CD14-positive monocyte (primary cell): ENCODE data around the gene COL4A2. TPM values are rescaled to one million over a fixed set of nuclear protein-coding genes. Genes with fewer than 3 reads are reported as not detected.
A peak's percentile ranks its signal among the peaks of the same experiment; 100 is the strongest.

ENCODE experiments used
- DNase-seq, 3 donors: peaks; one replicate each; pipeline ENCODE4 v3.0.0-alpha.2; 2011 to 2022
- H2AFZ ChIP-seq: 2 replicates; pipeline ENCODE4 v1.6.0; 2012; ENCODE audit warnings: mild to moderate bottlenecking, low read depth, low read length, inconsistent platforms; ENCODE audit not compliant: insufficient read depth, poor library complexity, severe bottlenecking
- H3K27ac ChIP-seq, 2 donors: 1 replicate in 1 of 2; 2 replicates in 1 of 2; pipeline ENCODE4 v1.5.1; 2012 to 2013; ENCODE audit warnings: low read length in 2 of 2, control low read depth in 1 of 2, inconsistent platforms in 1 of 2, low read depth in 1 of 2, mild to moderate bottlenecking in 1 of 2
- H3K27me3 ChIP-seq, 2 donors: one replicate each; pipeline versions ENCODE4 v1.6.0 to v1.6.1; 2011 to 2013; ENCODE audit warnings: low read length in 2 of 2; ENCODE audit not compliant: control insufficient read depth in 2 of 2, insufficient read depth in 2 of 2
- H3K36me3 ChIP-seq, 2 donors: replicated peaks in 1 of 2; 1 replicate in 1 of 2; 2 replicates in 1 of 2; pipeline versions ENCODE4 v1.5.1 to v1.6.1; 2012 to 2013; ENCODE audit warnings: low read length in 2 of 2, control low read depth in 1 of 2, inconsistent platforms in 1 of 2, mild to moderate bottlenecking in 1 of 2; ENCODE audit not compliant: insufficient read depth in 2 of 2, control insufficient read depth in 1 of 2
- H3K4me1 ChIP-seq, 2 donors: 1 replicate in 1 of 2; 2 replicates in 1 of 2; pipeline versions ENCODE4 v1.5.1 to v1.6.1; 2012 to 2013; ENCODE audit warnings: low read length in 2 of 2, control low read depth in 1 of 2, inconsistent platforms in 1 of 2, mild to moderate bottlenecking in 1 of 2, moderate library complexity in 1 of 2; ENCODE audit not compliant: insufficient read depth in 2 of 2, control insufficient read depth in 1 of 2
- H3K4me2 ChIP-seq: replicated peaks from 2 replicates; pipeline ENCODE3; 2012; ENCODE audit warnings: low read length, moderate library complexity, mild to moderate bottlenecking; ENCODE audit not compliant: poor library complexity, severe bottlenecking; ENCODE audit errors: extremely low read depth
- H3K4me3 ChIP-seq, 3 experiments: fragments of 200-600 bp in 1 of 3; sonication (generic) in 1 of 3; replicated peaks in 1 of 3; 1 replicate in 2 of 3; 2 replicates in 1 of 3; pipeline ENCODE4 v1.5.1; 2011 to 2013; ENCODE audit warnings: low read length in 3 of 3, mild to moderate bottlenecking in 3 of 3, control low read depth in 2 of 3, low read depth in 2 of 3, inconsistent platforms in 1 of 3, moderate library complexity in 1 of 3
- H3K79me2 ChIP-seq: 2 replicates; pipeline ENCODE4 v1.6.0; 2012; ENCODE audit warnings: mild to moderate bottlenecking, control low read depth, inconsistent platforms, low read length, moderate library complexity; ENCODE audit not compliant: insufficient read depth
- H3K9ac ChIP-seq: 2 replicates; pipeline ENCODE4 v1.6.0; 2017; ENCODE audit warnings: low read length, mild to moderate bottlenecking; ENCODE audit not compliant: insufficient read depth, poor library complexity, severe bottlenecking
- H3K9me3 ChIP-seq, 2 donors: replicated peaks in 1 of 2; 1 replicate in 1 of 2; 2 replicates in 1 of 2; pipeline versions ENCODE4 v1.5.1 to v1.6.1; 2012 to 2013; ENCODE audit warnings: low read length in 2 of 2, control low read depth in 1 of 2; ENCODE audit not compliant: control insufficient read depth in 1 of 2, insufficient read depth in 1 of 2
- H4K20me1 ChIP-seq: 2 replicates; pipeline ENCODE4 v1.6.0; 2012; ENCODE audit warnings: mild to moderate bottlenecking, low read length, control low read depth, moderate library complexity; ENCODE audit not compliant: insufficient read depth
- H3K27ac Mint-ChIP-seq, 7 donors: one replicate each; pipeline ENCODE4 v1.8.0; 2020; ENCODE audit warnings: mild to moderate bottlenecking in 7 of 7, mixed read lengths in 7 of 7, moderate library complexity in 6 of 7, inconsistent platforms in 2 of 7
- H3K27me3 Mint-ChIP-seq, 3 donors: one replicate each; pipeline ENCODE4 v1.8.0; 2021 to 2022; ENCODE audit warnings: low read depth in 3 of 3, mild to moderate bottlenecking in 3 of 3, mixed read lengths in 3 of 3, moderate library complexity in 3 of 3, inconsistent platforms in 1 of 3
- H3K36me3 Mint-ChIP-seq, 2 donors: one replicate each; pipeline ENCODE4 v1.8.0; 2020; ENCODE audit warnings: mixed read lengths in 2 of 2, inconsistent platforms in 1 of 2, mild to moderate bottlenecking in 1 of 2
- H3K4me1 Mint-ChIP-seq: one replicate; pipeline ENCODE4 v1.8.0; 2020; ENCODE audit warnings: mild to moderate bottlenecking, mixed read lengths
- H3K4me3 Mint-ChIP-seq, 2 donors: one replicate each; pipeline ENCODE4 v1.8.0; 2020; ENCODE audit warnings: mild to moderate bottlenecking in 2 of 2, mixed read lengths in 2 of 2, moderate library complexity in 1 of 2
- H3K9me3 Mint-ChIP-seq, 7 donors: one replicate each; pipeline ENCODE4 v1.8.0; 2020 to 2022; ENCODE audit warnings: mixed read lengths in 7 of 7, mild to moderate bottlenecking in 6 of 7, moderate library complexity in 6 of 7, inconsistent platforms in 2 of 7
- WGBS: methylation state at CpG from one replicate; pipeline ENCODE4 v1.1.5; 2013; ENCODE audit warnings: missing lambda C conversion rate; ENCODE audit not compliant: insufficient coverage; 5-methylcytosine and 5-hydroxymethylcytosine counted together
- intact Hi-C, 2 donors: fragments of 100-400 bp; cut with micrococcal nuclease; formaldehyde crosslinking; loops; one replicate each; pipeline versions ENCODE4 v1.15.0 to v1.15.1; 2023
- polyA plus RNA-seq, 3 donors: library from polyadenylated mRNA; depleted of rRNA in 1 of 3; unstranded in 2 of 3; stranded (reverse) in 1 of 3; fragments of 300-500 nt in 2 of 3; fragments of >200 nt in 1 of 3; fragmentation: Illumina TruSeq in 2 of 3; gene quantifications; 1 replicate in 2 of 3; 2 replicates in 1 of 3; pipeline ENCODE4 v1.2.3, GENCODE V29; 2012 to 2021
- TF ChIP-seq, protein P1 (sequence below): fragments of 200-600 bp; IDR thresholded peaks from one replicate; pipeline ENCODE4 v1.8.0; 2022; ENCODE audit warnings: antibody characterized with exemption, mild to moderate bottlenecking

COL4A2 gene
- polyA plus RNA-seq, 3 donors = not detected

DNA sequence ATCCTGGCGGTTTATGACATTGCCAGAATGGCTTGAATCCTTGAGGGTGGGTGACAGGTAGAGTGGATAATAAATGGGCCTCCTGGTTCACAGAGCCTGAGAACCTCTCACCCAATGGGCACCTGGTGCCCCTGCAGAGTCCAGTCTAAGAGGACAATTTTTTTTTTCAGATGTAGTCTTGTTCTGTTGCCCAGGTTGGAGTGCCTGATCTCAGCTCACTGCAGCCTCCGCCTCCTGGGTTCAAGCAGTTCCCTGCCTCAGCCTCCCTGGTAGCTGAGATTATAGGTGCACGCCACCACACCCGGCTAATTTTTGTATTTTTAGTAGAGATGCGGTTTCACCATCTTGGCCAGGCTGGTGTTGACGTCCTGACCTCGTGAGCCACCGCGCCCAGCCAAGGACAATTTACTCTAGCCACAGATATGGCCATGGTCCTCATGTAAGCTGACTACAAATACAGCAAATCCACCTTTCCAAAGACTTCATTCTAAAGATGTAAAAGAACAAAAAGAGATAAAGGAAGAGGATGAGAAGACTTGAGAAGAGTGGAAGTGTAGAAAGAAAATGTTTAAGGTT, 33.0 kb downstream of the COL4A2 start:
- Mint-ChIP-seq H3K27me3 (peaks cover 31 to 52% (median 33%) of the 10 kb centered on the region in 3 donors), H3K4me3 (peak overlapping the region in 1 of 2 donors; percentile 73), H3K9me3 (peaks cover 0 to 10% (median 2%) of the 10 kb centered on the region in 7 donors), H3K27ac (peak overlapping the region in 1 of 7 donors; percentile 61), H3K4me1 (peaks cover 19% of the 10 kb centered on the region), H3K36me3 (no peaks in the 10 kb centered on the region)
- intact Hi-C loops = no loop called here
- peaks cover 16 to 17% of the 10 kb centered on the region in 2 donors for H3K4me1 ChIP-seq
- H3K4me3 ChIP-seq = no peak overlapping the region
- no peak overlapping the region for H3K9ac ChIP-seq
- no peaks in the 10 kb centered on the region for H4K20me1 ChIP-seq
- TF ChIP-seq, protein P1, sequence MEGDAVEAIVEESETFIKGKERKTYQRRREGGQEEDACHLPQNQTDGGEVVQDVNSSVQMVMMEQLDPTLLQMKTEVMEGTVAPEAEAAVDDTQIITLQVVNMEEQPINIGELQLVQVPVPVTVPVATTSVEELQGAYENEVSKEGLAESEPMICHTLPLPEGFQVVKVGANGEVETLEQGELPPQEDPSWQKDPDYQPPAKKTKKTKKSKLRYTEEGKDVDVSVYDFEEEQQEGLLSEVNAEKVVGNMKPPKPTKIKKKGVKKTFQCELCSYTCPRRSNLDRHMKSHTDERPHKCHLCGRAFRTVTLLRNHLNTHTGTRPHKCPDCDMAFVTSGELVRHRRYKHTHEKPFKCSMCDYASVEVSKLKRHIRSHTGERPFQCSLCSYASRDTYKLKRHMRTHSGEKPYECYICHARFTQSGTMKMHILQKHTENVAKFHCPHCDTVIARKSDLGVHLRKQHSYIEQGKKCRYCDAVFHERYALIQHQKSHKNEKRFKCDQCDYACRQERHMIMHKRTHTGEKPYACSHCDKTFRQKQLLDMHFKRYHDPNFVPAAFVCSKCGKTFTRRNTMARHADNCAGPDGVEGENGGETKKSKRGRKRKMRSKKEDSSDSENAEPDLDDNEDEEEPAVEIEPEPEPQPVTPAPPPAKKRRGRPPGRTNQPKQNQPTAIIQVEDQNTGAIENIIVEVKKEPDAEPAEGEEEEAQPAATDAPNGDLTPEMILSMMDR = no peak
- no peak overlapping the region for H2AFZ ChIP-seq
- no peaks in the 10 kb centered on the region for H3K79me2 ChIP-seq
- WGBS = 95% methylated on average over 2 of the region's 9 CpGs
- no peaks in the 10 kb centered on the region for H3K9me3 ChIP-seq
- H3K27me3 ChIP-seq = peaks cover 5 to 22% of the 10 kb centered on the region in 2 donors
- no peak overlapping the region for H3K27ac ChIP-seq
- no peak overlapping the region for H3K4me2 ChIP-seq
- H3K36me3 ChIP-seq = no peaks in the 10 kb centered on the region
- DNase-seq = no peak

DNA sequence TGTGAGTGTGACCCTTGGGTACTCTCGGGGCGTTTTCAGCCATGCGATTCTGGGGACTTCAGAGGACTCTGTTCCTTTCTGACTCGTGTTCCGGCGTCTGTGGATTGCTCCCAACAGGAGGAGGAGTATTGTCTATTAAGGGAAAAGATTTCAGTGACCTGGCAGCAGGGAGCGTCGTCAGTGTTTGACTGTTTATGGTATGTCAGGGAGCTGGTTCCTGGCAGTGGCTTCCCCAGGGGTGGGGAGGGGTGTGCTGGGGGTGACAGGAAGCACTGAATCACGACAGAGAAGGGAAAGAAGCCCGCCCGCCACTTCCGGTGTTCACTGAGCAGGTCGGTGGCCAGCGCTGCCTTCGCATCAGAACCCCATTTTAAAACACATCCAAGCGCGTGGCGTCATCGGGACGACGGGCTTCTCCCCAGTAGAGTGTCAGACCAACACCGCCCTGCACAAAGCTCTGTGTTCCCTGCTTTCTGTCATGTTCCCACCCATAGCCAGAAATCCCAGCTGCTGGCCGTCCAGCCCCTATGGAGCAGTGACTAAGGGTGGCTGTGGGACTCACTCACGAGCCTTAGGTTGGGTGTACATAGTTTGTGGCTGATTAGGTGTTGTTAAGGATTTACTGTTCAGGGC, 33.8 kb downstream of the COL4A2 start:
- no peak overlapping the region for H3K27ac ChIP-seq
- peak overlapping the region; percentile 58 for H3K4me2 ChIP-seq
- Mint-ChIP-seq H3K27me3 (peaks cover 31 to 54% (median 33%) of the 10 kb centered on the region in 3 donors), H3K27ac (peak overlapping the region in 6 of 7 donors; percentile 31 to 86 (median 61)), H3K4me1 (peaks cover 19% of the 10 kb centered on the region), H3K36me3 (no peaks in the 10 kb centered on the region), H3K9me3 (peaks cover 0 to 10% (median 2%) of the 10 kb centered on the region in 7 donors), H3K4me3 (peak overlapping the region; percentile 59 to 92)
- TF ChIP-seq, protein P1 = no peak
- 6% methylated on average over 18 of the region's 24 CpGs for WGBS
- H4K20me1 ChIP-seq = no peaks in the 10 kb centered on the region
- no peaks in the 10 kb centered on the region for H3K79me2 ChIP-seq
- peak overlapping the region in 1 of 3 experiments; percentile 42 for H3K4me3 ChIP-seq
- H3K36me3 ChIP-seq = no peaks in the 10 kb centered on the region
- H2AFZ ChIP-seq = peak overlapping the region; percentile 51
- intact Hi-C loops = no loop called here
- H3K9ac ChIP-seq = no peak overlapping the region
- no peaks in the 10 kb centered on the region for H3K9me3 ChIP-seq
- H3K27me3 ChIP-seq = peaks cover 5 to 22% of the 10 kb centered on the region in 2 donors
- peak; percentile 21 to 34 (median 26) for DNase-seq
- H3K4me1 ChIP-seq = peaks cover 16 to 17% of the 10 kb centered on the region in 2 donors
